ENCODE data around the gene ADRM1.

ADRM1 gene

GRCh38 chr20:62281161-62281933, 21.4 kb upstream of the ADRM1 start:
- Histone ChIP-seq H3K36me3 (ENCODE audit: control insufficient read depth, insufficient read depth, low read length) (peaks cover 45% of the 10 kb centered on the region), H3K27me3 (replicated peaks; ENCODE audit: control insufficient read depth, insufficient read depth, low read length) (no peaks in the 10 kb centered on the region), H3K4me3 (replicated peaks; ENCODE audit: low read depth, low read length) (no peak overlapping the region)
- DNase-seq (ENCODE audit: extremely low read depth, insufficient read length): no peak
- no peak for TF ChIP-seq CTCF (IDR thresholded peaks at IDR 0.05; ENCODE audit: insufficient read depth, low read length, poor library complexity, severe bottlenecking)

GRCh38 chr20:62282103-62282502, 20.7 kb upstream of the ADRM1 start:
- no peak for TF ChIP-seq CTCF (IDR thresholded peaks at IDR 0.05; ENCODE audit: insufficient read depth, low read length, poor library complexity, severe bottlenecking)
- Histone ChIP-seq H3K36me3 (ENCODE audit: control insufficient read depth, insufficient read depth, low read length) (peaks cover 47% of the 10 kb centered on the region), H3K4me3 (replicated peaks; ENCODE audit: low read depth, low read length) (no peak overlapping the region), H3K27me3 (replicated peaks; ENCODE audit: control insufficient read depth, insufficient read depth, low read length) (no peaks in the 10 kb centered on the region)
- no peak for DNase-seq (ENCODE audit: extremely low read depth, insufficient read length)

GRCh38 chr20:62282877-62283503, 19.8 kb upstream of the ADRM1 start:
- no peak for DNase-seq (ENCODE audit: extremely low read depth, insufficient read length)
- Histone ChIP-seq H3K36me3 (ENCODE audit: control insufficient read depth, insufficient read depth, low read length) (peaks cover 45% of the 10 kb centered on the region), H3K27me3 (replicated peaks; ENCODE audit: control insufficient read depth, insufficient read depth, low read length) (no peaks in the 10 kb centered on the region), H3K4me3 (replicated peaks; ENCODE audit: low read depth, low read length) (no peak overlapping the region)
- TF ChIP-seq CTCF (IDR thresholded peaks at IDR 0.05; ENCODE audit: insufficient read depth, low read length, poor library complexity, severe bottlenecking): no peak

- no peak for TF ChIP-seq CTCF (IDR thresholded peaks at IDR 0.05; ENCODE audit: insufficient read depth, low read length, poor library complexity, severe bottlenecking)
- Histone ChIP-seq H3K36me3 (ENCODE audit: control insufficient read depth, insufficient read depth, low read length) (peaks cover 44% of the 10 kb centered on the region), H3K27me3 (replicated peaks; ENCODE audit: control insufficient read depth, insufficient read depth, low read length) (no peaks in the 10 kb centered on the region), H3K4me3 (replicated peaks; ENCODE audit: low read depth, low read length) (no peak overlapping the region)
- no peak for DNase-seq (ENCODE audit: extremely low read depth, insufficient read length)
Measured at GRCh38 chr20:62284448-62284847, 18.3 kb upstream of the ADRM1 start.

- H3K27me3 ChIP-seq (replicated peaks; ENCODE audit: control insufficient read depth, insufficient read depth, low read length): no peaks in the 10 kb centered on the region
- DNase-seq (ENCODE audit: extremely low read depth, insufficient read length): no peak
- TF ChIP-seq CTCF (IDR thresholded peaks at IDR 0.05; ENCODE audit: insufficient read depth, low read length, poor library complexity, severe bottlenecking): no peak
- H3K4me3 ChIP-seq (replicated peaks; ENCODE audit: low read depth, low read length): no peak overlapping the region
- peaks cover 39% of the 10 kb centered on the region for H3K36me3 ChIP-seq (ENCODE audit: control insufficient read depth, insufficient read depth, low read length)
Measured at GRCh38 chr20:62285151-62285550, 17.6 kb upstream of the ADRM1 start.

Measured in GM06990 (cell line).